ENCODE data around the gene PLVAP. TPM values are rescaled to one million over a fixed set of nuclear protein-coding genes. Genes with fewer than 3 reads are reported as not detected.
A peak's percentile ranks its signal among the peaks of the same experiment; 100 is the strongest.

PLVAP gene
- total and polyA plus RNA-seq, 8 donors: 5.8 to 95.1 (median 30.3) TPM

DNA sequence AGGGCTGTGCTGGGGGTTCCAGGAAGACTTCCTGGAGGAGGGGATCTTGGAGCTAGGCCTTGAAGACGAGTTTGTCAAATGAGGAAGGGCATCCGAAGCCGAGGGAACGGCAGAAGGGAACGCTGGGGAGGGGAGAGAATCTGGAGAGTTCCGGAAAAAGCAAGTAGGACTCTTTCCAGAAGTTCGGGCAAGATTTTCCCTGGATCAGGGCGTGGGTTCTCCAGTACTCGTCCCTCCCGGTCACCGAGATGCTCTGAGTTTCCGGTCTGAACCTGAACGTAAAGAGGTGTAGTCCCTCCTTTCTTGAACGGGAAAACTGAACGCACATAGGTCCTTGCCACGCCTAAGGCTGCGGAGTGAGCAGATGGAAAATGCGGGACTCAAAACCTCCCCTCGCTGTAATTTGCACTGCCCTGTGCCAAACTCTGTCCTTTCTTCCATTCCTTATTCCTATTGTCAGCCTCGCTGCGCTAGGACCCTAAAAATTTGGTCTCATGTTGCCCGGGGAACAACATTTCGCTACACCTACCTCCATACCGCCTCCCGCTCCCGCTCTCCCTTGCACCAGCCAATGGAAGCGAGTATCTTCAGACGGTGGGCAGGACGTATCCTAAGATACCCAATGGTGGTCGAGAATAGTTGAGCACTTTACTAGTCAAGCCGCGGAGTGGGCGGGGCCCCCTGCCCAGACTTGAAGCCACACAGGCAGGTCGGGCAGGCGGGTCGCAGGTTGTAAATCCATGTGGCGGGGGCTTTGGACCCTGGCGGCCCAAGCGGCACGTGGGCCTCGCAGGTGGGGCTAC is 40.1 kb downstream of the PLVAP start, which contains the start of gene GTPBP3:
Gene GTPBP3 (plus strand): TSS at position 682 of the 803 bp plus-strand sequence. CDS start 59 bp downstream, at position 741.
- intact Hi-C loops (cut with DNase I; ENCODE audit: low total_unique reads): no loop called here

GRCh38 chr19:17335575-17335974 is 41.6 kb downstream of the PLVAP start:
- peaks cover 0 to 22% (median 8%) of the 10 kb centered on the region in 4 donors for H3K36me3 ChIP-seq
- H3K4me1 ChIP-seq: peaks cover 27 to 66% (median 49%) of the 10 kb centered on the region in 4 donors
- H3K4me3 ChIP-seq: peak overlapping the region in 1 of 4 donors; percentile 73
- WGBS, 5 donors: 66 to 73% (median 72%) methylated on average over 10 of the region's 10 CpGs
- H3K9me3 ChIP-seq: no peaks in the 10 kb centered on the region
- DNase-seq: no peak
- no peak overlapping the region for H3K27ac ChIP-seq
- no peak for TF ChIP-seq EP300 (IDR thresholded peaks at IDR 0.05)
- no peak for TF ChIP-seq CTCF (IDR thresholded peaks at IDR 0.05)
- TF ChIP-seq POLR2AphosphoS5 (IDR thresholded peaks at IDR 0.05): no peak
- no peak for TF ChIP-seq POLR2A (IDR thresholded peaks at IDR 0.05)
- intact Hi-C loops (cut with DNase I; ENCODE audit: low total_unique reads): no loop called here
- peaks cover 0 to 11% (median 0%) of the 10 kb centered on the region in 3 donors for H3K27me3 ChIP-seq

More for the DNA sequence above, 40.1 kb downstream of the PLVAP start, which contains the start of gene GTPBP3:
- peak within 1 kb of the TSS; percentile 58 to 91 (median 62) for H3K4me3 ChIP-seq
- no peaks in the 10 kb centered on the region for H3K9me3 ChIP-seq
- H3K36me3 ChIP-seq: peaks cover 0 to 33% (median 18%) of the 10 kb centered on the region in 4 donors
- H3K27ac ChIP-seq: peak within 1 kb of the TSS; percentile 89 to 96 (median 95)
- TF ChIP-seq CTCF (IDR thresholded peaks at IDR 0.05) (peak in 1 of 7 experiments; percentile 11), POLR2AphosphoS5 (IDR thresholded peaks at IDR 0.05) (peak in 2 of 3 donors; percentile 47 to 79), POLR2A (IDR thresholded peaks at IDR 0.05) (no peak)
- peaks cover 27 to 69% (median 51%) of the 10 kb centered on the region in 4 donors for H3K4me1 ChIP-seq
- 0 to 2% (median 0%) methylated on average over 40 to 41 of the region's 41 CpGs for WGBS, 5 donors
- DNase-seq: peak; percentile 98 to 99
- H3K27me3 ChIP-seq: no peaks in the 10 kb centered on the region

- Histone ChIP-seq H3K27ac (peak within 1 kb of the TSS; percentile 72 to 87 (median 81)), H3K9me3 (no peaks in the 10 kb centered on the region), H3K36me3 (peaks cover 0 to 20% (median 11%) of the 10 kb centered on the region in 4 donors), H3K4me3 (peak within 1 kb of the TSS; percentile 72 to 83 (median 74)), H3K4me1 (peaks cover 27 to 60% (median 44%) of the 10 kb centered on the region in 4 donors), H3K27me3 (peaks cover 0 to 20% (median 3%) of the 10 kb centered on the region in 3 donors)
- DNase-seq: peak; percentile 94 to 99
- 2 to 4% (median 2%) methylated on average over 37 to 86 of the region's 86 CpGs for WGBS, 5 donors
- no peak for TF ChIP-seq POLR2A (IDR thresholded peaks at IDR 0.05)
- TF ChIP-seq POLR2AphosphoS5 (IDR thresholded peaks at IDR 0.05): peak; percentile 52 to 82 (median 81)
- intact Hi-C loops (cut with DNase I; ENCODE audit: low total_unique reads): no loop called here
Measured at GRCh38 chr19:17334414-17335409, 42.4 kb downstream of the PLVAP start, which contains the start of gene ANO8. TSS of gene ANO8 (minus strand) at chr19:17334855. CDS start at chr19:17334670, 185 bp downstream.

DNA sequence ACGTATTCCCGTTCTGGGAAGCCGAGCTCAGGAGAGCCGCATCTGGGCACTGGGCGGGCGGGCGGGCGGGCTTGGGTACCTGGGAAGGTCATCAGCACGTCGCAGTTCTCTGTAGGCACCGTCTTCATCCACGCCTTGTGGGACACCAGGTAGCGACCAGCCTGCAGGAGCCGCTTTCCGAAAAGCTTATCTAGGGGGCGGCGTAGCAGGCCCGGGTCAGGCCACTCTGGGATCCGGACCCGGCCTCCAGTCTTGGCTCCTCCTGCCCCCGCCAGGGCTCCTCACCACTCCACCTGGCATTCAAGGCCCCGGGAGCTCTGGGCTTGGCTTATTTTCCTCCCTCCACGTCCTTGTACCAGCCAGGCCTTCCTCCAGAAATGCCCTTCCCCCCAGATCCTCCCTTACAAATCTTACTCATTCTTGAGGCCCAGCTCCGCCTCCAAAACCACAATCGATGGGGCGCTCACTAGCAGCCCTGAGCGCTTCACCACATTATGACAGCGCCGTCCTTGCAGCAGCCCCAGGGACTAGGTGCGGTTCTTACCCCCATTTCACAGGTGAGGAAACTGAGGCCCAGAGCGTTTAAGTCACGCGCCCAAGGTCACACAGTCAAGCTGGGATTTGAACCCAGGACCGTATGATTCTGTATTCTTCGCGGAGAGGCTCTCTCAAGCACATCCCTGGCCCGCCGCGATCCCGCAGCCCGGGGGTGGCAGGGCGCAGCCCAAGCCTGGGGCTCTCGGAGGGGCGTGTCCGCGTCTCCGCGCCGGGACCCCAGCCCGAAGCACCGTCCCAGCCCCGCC is 43.3 kb downstream of the PLVAP start:
- DNase-seq: peak; percentile 64 to 77
- H3K36me3 ChIP-seq: peaks cover 0 to 14% (median 7%) of the 10 kb centered on the region in 4 donors
- H3K4me1 ChIP-seq: peaks cover 32 to 62% (median 51%) of the 10 kb centered on the region in 4 donors
- intact Hi-C loops (cut with DNase I; ENCODE audit: low total_unique reads): no loop called here
- H3K27ac ChIP-seq: peak overlapping the region; percentile 72 to 87 (median 81)
- WGBS, 5 donors: 34 to 57% (median 38%) methylated on average over 22 to 52 of the region's 52 CpGs
- H3K4me3 ChIP-seq: peak overlapping the region; percentile 72 to 83 (median 74)
- H3K27me3 ChIP-seq: peaks cover 0 to 29% (median 11%) of the 10 kb centered on the region in 3 donors
- no peaks in the 10 kb centered on the region for H3K9me3 ChIP-seq
- TF ChIP-seq EP300 (IDR thresholded peaks at IDR 0.05): no peak
- no peak for TF ChIP-seq POLR2AphosphoS5 (IDR thresholded peaks at IDR 0.05)
- no peak for TF ChIP-seq CTCF (IDR thresholded peaks at IDR 0.05)
- no peak for TF ChIP-seq POLR2A (IDR thresholded peaks at IDR 0.05)

Data from stomach (tissue), 9 donors.